CD4-positive, alpha-beta T cell (primary cell): ENCODE results near the gene KDELR1. TPM values are rescaled to one million over a fixed set of nuclear protein-coding genes. Genes with fewer than 3 reads are reported as not detected.

Source experiments
- ATAC-seq: fragments of 200-7000 bp; cut with Tn5 transposase; one replicate; pipeline ENCODE4 v1.10.0; 2022; ENCODE audit warnings: mild to moderate bottlenecking; ENCODE audit not compliant: poor library complexity
- CTCF ChIA-PET: fragments of 350-600 bp; sonication (Branson Sonifier 250); formaldehyde crosslinking; loops from one replicate; lab custom pipeline; 2021; ENCODE audit warnings: antibody characterized with exemption, inconsistent platforms; lab: Charles Lee
- POLR2A ChIA-PET: fragments of 350-600 bp; sonication (Branson Sonifier 250); formaldehyde crosslinking; loops from one replicate; lab custom pipeline; 2021; ENCODE audit warnings: antibody characterized with exemption, inconsistent platforms; lab: Charles Lee
- DNase-seq, 14 experiments: peaks; one replicate each; pipeline ENCODE4 v3.0.0-alpha.2; 2013 to 2020; ENCODE audit warnings: mixed read lengths in 2 of 14
- H3K27ac ChIP-seq, 2 donors: one replicate each; pipeline versions ENCODE4 v1.5.1 to v1.7.0; 2013; ENCODE audit warnings: low read length in 2 of 2, low read depth in 1 of 2, mild to moderate bottlenecking in 1 of 2
- H3K27me3 ChIP-seq, 2 experiments: 1 replicate in 1 of 2; 2 replicates in 1 of 2; pipeline versions ENCODE4 v1.6.1 to v1.7.0; 2013; ENCODE audit warnings: low read length in 2 of 2, control low read depth in 1 of 2, mild to moderate bottlenecking in 1 of 2, moderate library complexity in 1 of 2; ENCODE audit not compliant: insufficient read depth in 2 of 2, control insufficient read depth in 1 of 2
- H3K36me3 ChIP-seq: one replicate; pipeline ENCODE4 v1.6.1; 2013; ENCODE audit warnings: low read length, control low read depth; ENCODE audit not compliant: insufficient read depth
- H3K4me1 ChIP-seq: one replicate; pipeline ENCODE4 v1.6.1; 2013; ENCODE audit warnings: low read length, control low read depth; ENCODE audit not compliant: insufficient read depth
- H3K4me3 ChIP-seq: one replicate; pipeline ENCODE4 v1.5.1; 2013; ENCODE audit warnings: mild to moderate bottlenecking, low read length, moderate library complexity
- H3K9me3 ChIP-seq, 2 experiments: 1 replicate in 1 of 2; 2 replicates in 1 of 2; pipeline versions ENCODE4 v1.6.1 to v1.7.0; 2013; ENCODE audit warnings: low read length in 2 of 2, mild to moderate bottlenecking in 2 of 2, control low read depth in 1 of 2, moderate library complexity in 1 of 2; ENCODE audit not compliant: control insufficient read depth in 1 of 2, insufficient read depth in 1 of 2
- H3K27ac Mint-ChIP-seq: one replicate; pipeline ENCODE4 v1.8.0; 2020; ENCODE audit warnings: mixed read lengths
- H3K27me3 Mint-ChIP-seq: one replicate; pipeline ENCODE4 v1.8.0; 2021; ENCODE audit warnings: mixed read lengths
- H3K36me3 Mint-ChIP-seq: one replicate; pipeline ENCODE4 v1.8.0; 2021; ENCODE audit warnings: low read depth, mixed read lengths
- H3K4me1 Mint-ChIP-seq: one replicate; pipeline ENCODE4 v1.8.0; 2021; ENCODE audit warnings: low read depth, mixed read lengths
- H3K4me3 Mint-ChIP-seq: one replicate; pipeline ENCODE4 v1.8.0; 2020; ENCODE audit warnings: mild to moderate bottlenecking, mixed read lengths
- H3K9me3 Mint-ChIP-seq: one replicate; pipeline ENCODE4 v1.8.0; 2020; ENCODE audit warnings: mixed read lengths
- intact Hi-C, 2 experiments: fragments of 100-400 bp; cut with DNase I in 1 of 2; cut with micrococcal nuclease in 1 of 2; formaldehyde crosslinking; loops; one replicate each; pipeline versions ENCODE4 v1.15.1 to v1.9.0; 2023 to 2025; cut with DNase I, micrococcal nuclease
- total RNA-seq, 174 experiments: library from RNA in 2 of 174; stranded (reverse) in 2 of 174; gene quantifications; one replicate each; pipeline ENCODE4 v1.2.3 and lab custom pipeline; 2021 to 2026
- TF ChIP-seq, protein P1 (sequence below): fragments of 200-600 bp; IDR thresholded peaks from one replicate; pipeline ENCODE4 v1.8.0; 2022; ENCODE audit warnings: antibody characterized with exemption, mild to moderate bottlenecking

The KDELR1 gene
- total RNA-seq, 2 experiments from 2014 or later: 32.2 to 39.6 TPM

DNA sequence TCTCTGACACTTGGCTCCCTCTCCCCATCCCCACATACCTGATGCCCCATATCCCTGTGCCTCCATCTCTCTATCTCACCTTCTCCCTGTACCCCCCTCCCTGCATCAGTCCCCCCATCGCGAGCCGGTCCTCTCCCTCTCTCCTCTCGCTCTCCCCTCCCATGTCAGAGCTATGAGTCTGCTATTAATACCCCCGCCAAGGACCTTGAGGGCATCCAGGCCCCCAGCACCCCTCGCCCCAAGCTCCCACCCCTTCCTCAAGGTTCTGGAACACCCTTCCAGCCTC lies 3.8 kb upstream of the KDELR1 start:
- no peak overlapping the region for H3K27ac ChIP-seq
- no peak overlapping the region for H3K4me3 ChIP-seq
- ChIA-PET CTCF (interaction anchor here (1.3 to 1.8 kb wide), 2 partner anchors 50 to 61 kb away, joined by 4 read pairs; no protein-coding TSS in a partner anchor), POLR2A (interaction anchor here (0.5 to 1.5 kb wide), 3 partner anchors 31 to 224 kb away, joined by 3 to 6 read pairs (median 5); partner anchors contain the start of genes SPHK2, SYNGR4 and TMEM143)
- TF ChIP-seq, protein P1, sequence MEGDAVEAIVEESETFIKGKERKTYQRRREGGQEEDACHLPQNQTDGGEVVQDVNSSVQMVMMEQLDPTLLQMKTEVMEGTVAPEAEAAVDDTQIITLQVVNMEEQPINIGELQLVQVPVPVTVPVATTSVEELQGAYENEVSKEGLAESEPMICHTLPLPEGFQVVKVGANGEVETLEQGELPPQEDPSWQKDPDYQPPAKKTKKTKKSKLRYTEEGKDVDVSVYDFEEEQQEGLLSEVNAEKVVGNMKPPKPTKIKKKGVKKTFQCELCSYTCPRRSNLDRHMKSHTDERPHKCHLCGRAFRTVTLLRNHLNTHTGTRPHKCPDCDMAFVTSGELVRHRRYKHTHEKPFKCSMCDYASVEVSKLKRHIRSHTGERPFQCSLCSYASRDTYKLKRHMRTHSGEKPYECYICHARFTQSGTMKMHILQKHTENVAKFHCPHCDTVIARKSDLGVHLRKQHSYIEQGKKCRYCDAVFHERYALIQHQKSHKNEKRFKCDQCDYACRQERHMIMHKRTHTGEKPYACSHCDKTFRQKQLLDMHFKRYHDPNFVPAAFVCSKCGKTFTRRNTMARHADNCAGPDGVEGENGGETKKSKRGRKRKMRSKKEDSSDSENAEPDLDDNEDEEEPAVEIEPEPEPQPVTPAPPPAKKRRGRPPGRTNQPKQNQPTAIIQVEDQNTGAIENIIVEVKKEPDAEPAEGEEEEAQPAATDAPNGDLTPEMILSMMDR: no peak
- Mint-ChIP-seq H3K36me3 (peaks cover 6% of the 10 kb centered on the region), H3K27ac (no peak overlapping the region), H3K4me3 (peak overlapping the region; percentile 54), H3K9me3 (no peaks in the 10 kb centered on the region), H3K27me3 (peaks cover 39% of the 10 kb centered on the region), H3K4me1 (peaks cover 58% of the 10 kb centered on the region)
- H3K36me3 ChIP-seq: no peaks in the 10 kb centered on the region
- ATAC-seq (no peak), DNase-seq (no peak)
- H3K27me3 ChIP-seq: peaks cover 34 to 42% of the 10 kb centered on the region in 2 experiments
- peaks cover 0 to 19% of the 10 kb centered on the region in 2 experiments for H3K9me3 ChIP-seq
- H3K4me1 ChIP-seq: peaks cover 84% of the 10 kb centered on the region
- intact Hi-C loops: loop anchor here in 1 of 2 experiments (5.0 kb wide), 1 partner anchor 33 kb away; the partner anchor contains the start of genes SYNGR4 and TMEM143

DNA sequence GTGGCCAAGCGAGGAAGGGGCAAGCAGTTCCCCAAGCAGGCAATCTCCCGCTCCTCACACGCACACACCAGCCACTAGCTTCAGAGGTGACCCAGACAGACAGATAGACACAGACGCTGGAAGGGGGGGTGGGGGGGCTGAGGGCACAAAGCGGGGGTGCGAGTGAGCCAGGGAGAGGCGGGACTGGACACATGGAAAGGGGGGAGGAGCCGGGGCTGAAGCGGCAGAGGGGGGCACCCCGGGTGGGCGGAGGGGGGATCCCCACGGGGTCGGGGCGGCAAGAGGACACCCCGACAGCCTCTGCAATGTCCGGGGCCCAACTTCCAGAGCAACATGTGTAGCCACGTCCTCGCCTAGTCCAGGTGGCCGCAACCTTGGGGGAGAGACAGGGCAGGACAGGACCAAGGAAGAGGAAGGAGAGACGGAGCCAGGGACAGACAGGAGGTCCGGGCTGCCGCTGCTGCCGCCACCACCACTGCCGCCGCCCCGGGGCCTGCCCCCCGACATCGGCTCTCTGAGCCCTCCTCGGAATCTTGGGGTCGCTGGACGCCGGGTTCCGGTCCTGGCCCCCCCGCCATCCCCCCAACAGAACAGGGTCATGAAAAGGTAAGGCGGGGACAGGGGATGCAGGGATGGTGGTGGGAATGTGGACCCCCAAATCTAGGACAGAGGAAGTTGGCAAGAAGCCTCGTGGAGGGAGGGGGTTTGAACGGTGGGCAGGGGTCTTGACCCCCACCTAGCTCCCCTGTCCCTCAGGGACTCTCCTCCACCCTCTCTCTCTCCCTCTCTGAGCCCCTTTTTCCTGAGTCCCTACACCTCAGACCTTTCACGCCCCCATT lies 3.2 kb upstream of the KDELR1 start:
- no peaks in the 10 kb centered on the region for H3K9me3 Mint-ChIP-seq
- POLR2A ChIA-PET: interaction anchor here (0.5 to 1.8 kb wide), 6 partner anchors 9 to 225 kb away, joined by 3 to 6 read pairs (median 4); partner anchors contain the start of genes SPHK2, SYNGR4 and TMEM143
- H3K27ac ChIP-seq: no peak overlapping the region
- intact Hi-C loops: loop anchor here (5.0 kb wide), 2 partner anchors 32 to 188 kb away; partner anchors contain the start of genes SYNGR4 (in 1 of the 2) and TMEM143 (in 1 of the 2)
- H3K4me1 Mint-ChIP-seq: peaks cover 54% of the 10 kb centered on the region
- peaks cover 0 to 19% of the 10 kb centered on the region in 2 experiments for H3K9me3 ChIP-seq
- peak overlapping the region; percentile 66 for H3K4me3 Mint-ChIP-seq
- TF ChIP-seq, protein P1: no peak
- CTCF ChIA-PET: interaction anchor here (0.5 to 1.8 kb wide), 2 partner anchors 8 to 50 kb away, joined by 3 to 4 read pairs; no protein-coding TSS in a partner anchor
- H3K36me3 Mint-ChIP-seq: peaks cover 6% of the 10 kb centered on the region
- H3K27me3 Mint-ChIP-seq: peaks cover 39% of the 10 kb centered on the region
- peaks cover 34 to 42% of the 10 kb centered on the region in 2 experiments for H3K27me3 ChIP-seq
- H3K27ac Mint-ChIP-seq: peak overlapping the region; percentile 7
- no peak for ATAC-seq
- H3K4me1 ChIP-seq: peaks cover 83% of the 10 kb centered on the region
- no peaks in the 10 kb centered on the region for H3K36me3 ChIP-seq
- peak in 2 of 14 experiments; percentile 12 to 42 for DNase-seq
- peak overlapping the region; percentile 19 for H3K4me3 ChIP-seq

DNA sequence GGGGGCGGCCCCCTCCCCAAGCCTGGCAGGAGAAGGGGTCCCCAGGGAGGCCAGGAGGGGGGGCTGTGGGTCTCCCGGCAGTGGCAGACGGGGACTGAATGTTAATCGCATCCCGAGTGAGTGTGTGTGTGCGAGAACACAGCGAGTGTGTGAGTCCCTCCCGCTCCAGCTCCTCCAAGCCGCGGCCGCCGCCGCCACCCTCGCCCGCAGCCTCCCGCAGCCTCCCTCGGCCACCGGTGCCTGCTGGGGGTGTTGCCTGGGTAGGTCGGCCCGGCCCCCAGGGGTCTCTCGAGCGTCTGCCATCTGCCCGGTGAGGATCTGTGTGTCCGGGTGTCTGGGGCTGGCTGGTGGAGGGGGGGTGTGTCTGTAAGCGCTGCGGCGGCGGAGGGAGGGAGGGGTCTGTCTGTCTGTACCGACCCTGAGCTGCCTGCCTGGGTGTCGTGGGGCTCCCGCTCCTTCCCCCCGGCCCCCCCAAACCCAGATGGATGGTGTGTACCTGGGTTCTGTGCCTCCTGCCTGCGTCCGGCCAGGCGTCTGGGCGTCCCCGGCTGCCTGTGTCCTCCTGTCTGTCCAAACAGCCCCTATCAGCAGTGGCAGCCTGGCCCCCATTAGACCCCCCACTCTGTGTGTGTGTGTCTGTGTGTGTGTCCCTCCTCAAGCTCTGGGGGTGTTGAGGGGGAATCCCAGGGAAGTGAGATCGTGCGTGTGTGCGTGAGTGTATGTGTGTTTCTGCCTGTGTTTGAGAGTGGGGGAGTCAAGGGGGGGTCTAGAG lies 2.4 kb upstream of the KDELR1 start, which contains the start of gene GRIN2D:
Gene GRIN2D (plus strand): TSS at position 110 of the 772 bp plus-strand sequence. CDS start 4,725 bp downstream, outside the sequence.
- H3K4me1 Mint-ChIP-seq: peaks cover 47% of the 10 kb centered on the region

More for the DNA sequence above, 2.4 kb upstream of the KDELR1 start, which contains the start of gene GRIN2D:
- peaks cover 39% of the 10 kb centered on the region for H3K27me3 Mint-ChIP-seq
- intact Hi-C loops: loop anchor here in 1 of 2 experiments (5.0 kb wide), 1 partner anchor 189 kb away; no protein-coding TSS in a partner anchor
- POLR2A ChIA-PET: interaction anchor here (1.2 to 1.8 kb wide), 3 partner anchors 10 to 60 kb away, joined by 3 to 6 read pairs (median 4); partner anchors contain the start of genes SYNGR4 and TMEM143
- H3K4me3 Mint-ChIP-seq: peak within 1 kb of the TSS; percentile 81
- no peaks in the 10 kb centered on the region for H3K9me3 Mint-ChIP-seq
- H3K4me1 ChIP-seq: peaks cover 76% of the 10 kb centered on the region
- peaks cover 5% of the 10 kb centered on the region for H3K36me3 ChIP-seq
- peak within 1 kb of the TSS; percentile 61 for H3K27ac Mint-ChIP-seq
- no peak within 1 kb of the TSS for H3K27ac ChIP-seq
- ATAC-seq (no peak), DNase-seq (peak in 5 of 14 experiments; percentile 25 to 63 (median 42))
- CTCF ChIA-PET: interaction anchor here (0.5 to 1.8 kb wide), 2 partner anchors 9 to 51 kb away, joined by 3 to 4 read pairs; no protein-coding TSS in a partner anchor
- TF ChIP-seq, protein P1: no peak
- peaks cover 7% of the 10 kb centered on the region for H3K36me3 Mint-ChIP-seq
- H3K9me3 ChIP-seq: peaks cover 0 to 13% of the 10 kb centered on the region in 2 experiments
- peaks cover 34 to 42% of the 10 kb centered on the region in 2 experiments for H3K27me3 ChIP-seq
- H3K4me3 ChIP-seq: peak within 1 kb of the TSS; percentile 19
